SK-N-SH treated with all-trans-retinoic acid at 6 μM for 48 hours (cell line): ENCODE measurements around the gene CRMP1.

Experiments
- ATAC-seq: fragments of 200-7000 bp; cut with Tn5 transposase; 3 replicates; pipeline ENCODE4 v1.9.1; 2020; ENCODE audit warnings: mild to moderate bottlenecking, moderate library complexity
- BACH2 ChIP-seq: fragments of 250-450 bp; sonication (Bioruptor Pico); IDR thresholded peaks from 2 replicates; pipeline ENCODE4 v1.9.0; 2021; ENCODE audit warnings: mild to moderate bottlenecking, borderline replicate concordance
- CSDC2 ChIP-seq: fragments of 250-450 bp; sonication (Bioruptor Pico); IDR thresholded peaks from 2 replicates; pipeline ENCODE4 v1.5.0; 2020; ENCODE audit warnings: mild to moderate bottlenecking, moderate library complexity
- ESRRG ChIP-seq: fragments of 250-450 bp; sonication (Bioruptor Pico); IDR thresholded peaks from 2 replicates; pipeline ENCODE4 v1.6.1; 2021; ENCODE audit warnings: mild to moderate bottlenecking
- GLIS3 ChIP-seq: fragments of 250-450 bp; sonication (Bioruptor Pico); IDR thresholded peaks from 2 replicates; pipeline ENCODE4 v1.5.0; 2020; ENCODE audit warnings: mild to moderate bottlenecking, moderate library complexity
- OSR1 ChIP-seq: fragments of 250-450 bp; sonication (Bioruptor Pico); IDR thresholded peaks from 2 replicates; pipeline ENCODE4 v1.8.0; 2022; ENCODE audit warnings: moderate library complexity, mild to moderate bottlenecking, inconsistent platforms
- PPARA ChIP-seq: fragments of 250-450 bp; sonication (Bioruptor Pico); IDR thresholded peaks from 2 replicates; pipeline ENCODE4 v1.5.0; 2020; ENCODE audit warnings: mild to moderate bottlenecking, borderline replicate concordance
- RARB ChIP-seq: fragments of 250-450 bp; sonication (Bioruptor Pico); IDR thresholded peaks from 2 replicates; pipeline ENCODE4 v1.8.0; 2021; ENCODE audit warnings: mild to moderate bottlenecking, moderate library complexity
- SNAI2 ChIP-seq: fragments of 250-450 bp; sonication (Bioruptor Pico); IDR thresholded peaks from 2 replicates; pipeline ENCODE4 v1.5.0; 2020; ENCODE audit warnings: mild to moderate bottlenecking, moderate library complexity
- TCF4 ChIP-seq: fragments of 250-450 bp; sonication (Bioruptor Pico); IDR thresholded peaks from 2 replicates; pipeline ENCODE4 v1.8.0; 2021; ENCODE audit warnings: mild to moderate bottlenecking, moderate library complexity, borderline replicate concordance
- TOX ChIP-seq: fragments of 250-450 bp; sonication (Bioruptor Pico); IDR thresholded peaks from 2 replicates; pipeline ENCODE4 v1.8.0; 2021; ENCODE audit warnings: mild to moderate bottlenecking, moderate library complexity, borderline replicate concordance
- ZC3H10 ChIP-seq: fragments of 250-450 bp; sonication (Bioruptor Pico); IDR thresholded peaks from 2 replicates; pipeline ENCODE4 v1.5.1; 2021; ENCODE audit warnings: mild to moderate bottlenecking, moderate library complexity
- ZFP3 ChIP-seq: fragments of 250-450 bp; sonication (Bioruptor Pico); IDR thresholded peaks from 2 replicates; pipeline ENCODE4 v1.5.0; 2020; ENCODE audit warnings: mild to moderate bottlenecking, moderate library complexity
- ZFP30 ChIP-seq: fragments of 450-650 bp; formaldehyde crosslinking; IDR thresholded peaks from 2 replicates; pipeline ENCODE4 v1.5.0; 2022; ENCODE audit warnings: mild to moderate bottlenecking, moderate library complexity
- ZNF565 ChIP-seq: fragments of 450-650 bp; formaldehyde crosslinking; conservative IDR thresholded peaks from 2 replicates; pipeline ENCODE4 v1.5.0; 2020; ENCODE audit warnings: low read depth, mild to moderate bottlenecking, moderate library complexity
- ZNF70 ChIP-seq: fragments of 450-650 bp; formaldehyde crosslinking; IDR thresholded peaks from 2 replicates; pipeline ENCODE4 v1.5.0; 2020; ENCODE audit warnings: mild to moderate bottlenecking, moderate library complexity
- ZNF8 ChIP-seq: fragments of 450-650 bp; formaldehyde crosslinking; IDR thresholded peaks from 2 replicates; pipeline ENCODE4 v1.5.0; 2020; ENCODE audit warnings: mild to moderate bottlenecking, moderate library complexity
- TF ChIP-seq, protein P1 (sequence below): fragments of 250-450 bp; sonication (Bioruptor Pico); IDR thresholded peaks from 2 replicates; pipeline ENCODE4 v1.5.0; 2020; ENCODE audit warnings: mild to moderate bottlenecking, moderate library complexity
- TF ChIP-seq, protein P2 (sequence below): fragments of 250-450 bp; sonication (Bioruptor Pico); IDR thresholded peaks from 2 replicates; pipeline ENCODE4 v1.8.0; 2020; ENCODE audit warnings: mild to moderate bottlenecking, moderate library complexity, borderline replicate concordance
- TF ChIP-seq, protein P3 (sequence below): fragments of 250-450 bp; sonication (Bioruptor Pico); IDR thresholded peaks from 2 replicates; pipeline ENCODE4 v1.8.0; 2021; ENCODE audit warnings: low read depth, mild to moderate bottlenecking, moderate library complexity, borderline replicate concordance
- TF ChIP-seq, protein P4 (sequence below): fragments of 250-450 bp; sonication (Bioruptor Pico); IDR thresholded peaks from 2 replicates; pipeline ENCODE4 v1.5.1; 2021; ENCODE audit warnings: mild to moderate bottlenecking, moderate library complexity
- TF ChIP-seq, protein P5 (sequence below): fragments of 250-450 bp; sonication (Bioruptor Pico); IDR thresholded peaks from 2 replicates; pipeline ENCODE4 v1.5.1; 2020; ENCODE audit warnings: low read depth, mild to moderate bottlenecking, moderate library complexity

CRMP1 gene

DNA sequence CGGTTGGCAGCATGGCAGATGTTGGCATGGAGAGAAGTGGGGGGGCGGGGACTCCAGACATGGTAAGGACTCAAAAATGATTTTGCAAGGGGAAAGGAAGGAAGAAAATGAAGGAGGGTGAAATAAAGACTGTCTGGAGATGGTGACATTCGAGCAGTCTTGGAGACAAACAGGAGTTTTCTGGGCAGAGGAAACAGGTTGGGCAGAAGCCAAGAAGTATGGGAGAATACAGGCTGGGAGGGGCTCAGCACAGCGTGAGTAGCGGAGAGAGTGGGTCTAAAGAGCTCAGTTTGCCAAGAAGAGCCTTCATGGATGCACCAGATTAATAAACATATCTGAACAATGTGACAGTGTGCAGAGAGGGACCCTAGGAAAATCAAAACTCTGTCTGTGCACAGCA lies 13.3 kb upstream of the CRMP1 start:
- ATAC-seq = no peak
- TF ChIP-seq ZNF565 (CRISPR knock-in tag) = no peak
- no peak for TF ChIP-seq ZFP30 (CRISPR knock-in tag)
- no peak for TF ChIP-seq OSR1 (CRISPR knock-in tag)
- no peak for TF ChIP-seq CSDC2
- no peak for TF ChIP-seq ZFP3 (CRISPR knock-in tag)
- TF ChIP-seq, protein P1, sequence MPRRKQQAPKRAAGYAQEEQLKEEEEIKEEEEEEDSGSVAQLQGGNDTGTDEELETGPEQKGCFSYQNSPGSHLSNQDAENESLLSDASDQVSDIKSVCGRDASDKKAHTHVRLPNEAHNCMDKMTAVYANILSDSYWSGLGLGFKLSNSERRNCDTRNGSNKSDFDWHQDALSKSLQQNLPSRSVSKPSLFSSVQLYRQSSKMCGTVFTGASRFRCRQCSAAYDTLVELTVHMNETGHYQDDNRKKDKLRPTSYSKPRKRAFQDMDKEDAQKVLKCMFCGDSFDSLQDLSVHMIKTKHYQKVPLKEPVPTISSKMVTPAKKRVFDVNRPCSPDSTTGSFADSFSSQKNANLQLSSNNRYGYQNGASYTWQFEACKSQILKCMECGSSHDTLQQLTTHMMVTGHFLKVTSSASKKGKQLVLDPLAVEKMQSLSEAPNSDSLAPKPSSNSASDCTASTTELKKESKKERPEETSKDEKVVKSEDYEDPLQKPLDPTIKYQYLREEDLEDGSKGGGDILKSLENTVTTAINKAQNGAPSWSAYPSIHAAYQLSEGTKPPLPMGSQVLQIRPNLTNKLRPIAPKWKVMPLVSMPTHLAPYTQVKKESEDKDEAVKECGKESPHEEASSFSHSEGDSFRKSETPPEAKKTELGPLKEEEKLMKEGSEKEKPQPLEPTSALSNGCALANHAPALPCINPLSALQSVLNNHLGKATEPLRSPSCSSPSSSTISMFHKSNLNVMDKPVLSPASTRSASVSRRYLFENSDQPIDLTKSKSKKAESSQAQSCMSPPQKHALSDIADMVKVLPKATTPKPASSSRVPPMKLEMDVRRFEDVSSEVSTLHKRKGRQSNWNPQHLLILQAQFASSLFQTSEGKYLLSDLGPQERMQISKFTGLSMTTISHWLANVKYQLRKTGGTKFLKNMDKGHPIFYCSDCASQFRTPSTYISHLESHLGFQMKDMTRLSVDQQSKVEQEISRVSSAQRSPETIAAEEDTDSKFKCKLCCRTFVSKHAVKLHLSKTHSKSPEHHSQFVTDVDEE (CRISPR knock-in tag) = no peak
- TF ChIP-seq SNAI2 = no peak

DNA sequence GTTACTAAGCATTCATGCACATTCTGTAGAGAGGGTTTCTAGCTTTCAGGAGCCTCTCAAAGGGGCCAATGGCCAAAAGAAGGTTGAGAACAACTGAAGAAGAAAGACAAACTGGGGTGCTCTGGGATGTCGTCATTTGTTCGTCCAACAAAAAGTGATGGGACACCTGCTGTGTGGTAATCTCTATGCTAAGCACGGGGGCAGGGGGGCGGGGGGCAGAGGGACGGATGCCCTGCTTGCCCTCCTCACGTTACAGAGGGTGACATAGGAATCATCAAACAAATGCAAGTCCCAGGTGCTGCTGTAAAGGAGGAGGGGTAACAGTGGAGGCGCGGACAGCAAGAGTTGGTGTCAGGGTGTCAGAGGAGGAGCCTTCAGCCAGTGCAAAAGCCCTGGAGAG lies 12.8 kb upstream of the CRMP1 start:
- no peak for ATAC-seq
- TF ChIP-seq, protein P1 (CRISPR knock-in tag) = no peak
- TF ChIP-seq ZNF565 (CRISPR knock-in tag) = no peak
- TF ChIP-seq PPARA (CRISPR knock-in tag) = no peak
- TF ChIP-seq ESRRG (CRISPR knock-in tag) = no peak
- no peak for TF ChIP-seq ZC3H10 (CRISPR knock-in tag)
- TF ChIP-seq, protein P2, sequence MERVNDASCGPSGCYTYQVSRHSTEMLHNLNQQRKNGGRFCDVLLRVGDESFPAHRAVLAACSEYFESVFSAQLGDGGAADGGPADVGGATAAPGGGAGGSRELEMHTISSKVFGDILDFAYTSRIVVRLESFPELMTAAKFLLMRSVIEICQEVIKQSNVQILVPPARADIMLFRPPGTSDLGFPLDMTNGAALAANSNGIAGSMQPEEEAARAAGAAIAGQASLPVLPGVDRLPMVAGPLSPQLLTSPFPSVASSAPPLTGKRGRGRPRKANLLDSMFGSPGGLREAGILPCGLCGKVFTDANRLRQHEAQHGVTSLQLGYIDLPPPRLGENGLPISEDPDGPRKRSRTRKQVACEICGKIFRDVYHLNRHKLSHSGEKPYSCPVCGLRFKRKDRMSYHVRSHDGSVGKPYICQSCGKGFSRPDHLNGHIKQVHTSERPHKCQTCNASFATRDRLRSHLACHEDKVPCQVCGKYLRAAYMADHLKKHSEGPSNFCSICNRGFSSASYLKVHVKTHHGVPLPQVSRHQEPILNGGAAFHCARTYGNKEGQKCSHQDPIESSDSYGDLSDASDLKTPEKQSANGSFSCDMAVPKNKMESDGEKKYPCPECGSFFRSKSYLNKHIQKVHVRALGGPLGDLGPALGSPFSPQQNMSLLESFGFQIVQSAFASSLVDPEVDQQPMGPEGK (CRISPR knock-in tag) = no peak
- TF ChIP-seq, protein P3, sequence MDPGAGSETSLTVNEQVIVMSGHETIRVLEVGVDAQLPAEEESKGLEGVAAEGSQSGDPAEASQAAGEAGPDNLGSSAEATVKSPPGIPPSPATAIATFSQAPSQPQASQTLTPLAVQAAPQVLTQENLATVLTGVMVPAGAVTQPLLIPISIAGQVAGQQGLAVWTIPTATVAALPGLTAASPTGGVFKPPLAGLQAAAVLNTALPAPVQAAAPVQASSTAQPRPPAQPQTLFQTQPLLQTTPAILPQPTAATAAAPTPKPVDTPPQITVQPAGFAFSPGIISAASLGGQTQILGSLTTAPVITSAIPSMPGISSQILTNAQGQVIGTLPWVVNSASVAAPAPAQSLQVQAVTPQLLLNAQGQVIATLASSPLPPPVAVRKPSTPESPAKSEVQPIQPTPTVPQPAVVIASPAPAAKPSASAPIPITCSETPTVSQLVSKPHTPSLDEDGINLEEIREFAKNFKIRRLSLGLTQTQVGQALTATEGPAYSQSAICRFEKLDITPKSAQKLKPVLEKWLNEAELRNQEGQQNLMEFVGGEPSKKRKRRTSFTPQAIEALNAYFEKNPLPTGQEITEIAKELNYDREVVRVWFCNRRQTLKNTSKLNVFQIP = no peak
- no peak for TF ChIP-seq ZNF70
- TF ChIP-seq, protein P4, sequence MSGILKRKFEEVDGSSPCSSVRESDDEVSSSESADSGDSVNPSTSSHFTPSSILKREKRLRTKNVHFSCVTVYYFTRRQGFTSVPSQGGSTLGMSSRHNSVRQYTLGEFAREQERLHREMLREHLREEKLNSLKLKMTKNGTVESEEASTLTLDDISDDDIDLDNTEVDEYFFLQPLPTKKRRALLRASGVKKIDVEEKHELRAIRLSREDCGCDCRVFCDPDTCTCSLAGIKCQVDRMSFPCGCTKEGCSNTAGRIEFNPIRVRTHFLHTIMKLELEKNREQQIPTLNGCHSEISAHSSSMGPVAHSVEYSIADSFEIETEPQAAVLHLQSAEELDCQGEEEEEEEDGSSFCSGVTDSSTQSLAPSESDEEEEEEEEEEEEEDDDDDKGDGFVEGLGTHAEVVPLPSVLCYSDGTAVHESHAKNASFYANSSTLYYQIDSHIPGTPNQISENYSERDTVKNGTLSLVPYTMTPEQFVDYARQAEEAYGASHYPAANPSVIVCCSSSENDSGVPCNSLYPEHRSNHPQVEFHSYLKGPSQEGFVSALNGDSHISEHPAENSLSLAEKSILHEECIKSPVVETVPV (CRISPR knock-in tag) = no peak
- TF ChIP-seq, protein P5, sequence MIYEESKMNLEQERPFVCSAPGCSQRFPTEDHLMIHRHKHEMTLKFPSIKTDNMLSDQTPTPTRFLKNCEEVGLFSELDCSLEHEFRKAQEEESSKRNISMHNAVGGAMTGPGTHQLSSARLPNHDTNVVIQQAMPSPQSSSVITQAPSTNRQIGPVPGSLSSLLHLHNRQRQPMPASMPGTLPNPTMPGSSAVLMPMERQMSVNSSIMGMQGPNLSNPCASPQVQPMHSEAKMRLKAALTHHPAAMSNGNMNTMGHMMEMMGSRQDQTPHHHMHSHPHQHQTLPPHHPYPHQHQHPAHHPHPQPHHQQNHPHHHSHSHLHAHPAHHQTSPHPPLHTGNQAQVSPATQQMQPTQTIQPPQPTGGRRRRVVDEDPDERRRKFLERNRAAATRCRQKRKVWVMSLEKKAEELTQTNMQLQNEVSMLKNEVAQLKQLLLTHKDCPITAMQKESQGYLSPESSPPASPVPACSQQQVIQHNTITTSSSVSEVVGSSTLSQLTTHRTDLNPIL = no peak
- TF ChIP-seq TOX (CRISPR knock-in tag) = no peak
- no peak for TF ChIP-seq TCF4
- TF ChIP-seq ZFP30 (CRISPR knock-in tag) = no peak

DNA sequence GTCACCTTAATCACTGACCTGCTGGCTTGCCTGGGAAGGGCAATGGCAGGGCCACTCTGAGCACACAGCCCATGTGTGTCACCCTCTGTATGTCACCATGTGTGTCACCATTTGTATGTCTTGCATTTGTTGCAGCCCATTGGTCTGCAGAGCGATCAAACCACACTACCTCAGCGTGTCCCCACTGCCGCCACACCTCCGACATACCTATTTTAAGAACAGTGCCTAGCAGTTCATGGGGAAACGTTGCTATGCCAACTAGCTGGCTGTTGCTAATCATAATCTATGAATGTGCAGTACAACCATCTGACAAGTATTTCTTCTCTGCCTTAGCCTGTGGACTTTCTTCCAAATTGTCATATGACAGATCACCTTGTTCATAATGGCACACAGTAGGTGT lies 8.0 kb upstream of the CRMP1 start:
- no peak for ATAC-seq
- TF ChIP-seq ZNF8 (no peak), RARB (CRISPR knock-in tag) (no peak), SNAI2 (no peak), BACH2 (no peak), TOX (CRISPR knock-in tag) (no peak), ZNF70 (no peak), GLIS3 (no peak), CSDC2 (no peak), ZFP30 (CRISPR knock-in tag) (no peak), ESRRG (CRISPR knock-in tag) (no peak), ZC3H10 (CRISPR knock-in tag) (no peak)
- TF ChIP-seq, protein P1 (CRISPR knock-in tag) = no peak
- TF ChIP-seq, protein P3 = no peak
